H1 (cell line): ENCODE results near the gene TRMT44. TPM values are rescaled to one million over a fixed set of nuclear protein-coding genes. Genes with fewer than 3 reads are reported as not detected.

ENCODE experiments used
- JUND ChIP-seq: IDR thresholded peaks from 2 replicates; pipeline ENCODE4 v1.6.1; 2011; ENCODE audit warnings: mild to moderate bottlenecking, improper control_type of control experiment, low read length
- POLR2AphosphoS5 ChIP-seq: IDR thresholded peaks from 2 replicates; pipeline ENCODE4 v1.6.1; 2011; ENCODE audit warnings: low read depth, low read length
- polyA plus RNA-seq, 7 experiments: library from polyadenylated mRNA; depleted of rRNA in 3 of 7; stranded (reverse) in 5 of 7; unstranded in 2 of 7; fragments of >200 nt in 5 of 7; fragments of 200-250 nt in 2 of 7; gene quantifications; 1 replicate in 5 of 7; 2 replicates in 1 of 7; 4 replicates in 1 of 7; pipeline versions ENCODE4 v1.2.1 to v1.2.3, GENCODE V29; 2011 to 2013; ENCODE audit warnings: missing spikeins in 2 of 7, mixed read lengths in 2 of 7
- total RNA-seq: library from RNA; stranded (reverse); fragmentation: NEBNext Ultra II Directional; extraction: Animal tissue kit (Norgen Biotek cat#: 25700); gene quantifications from 2 replicates; pipeline ENCODE4 v1.2.1, GENCODE V29; 2021

TRMT44 gene
- total and polyA plus RNA-seq, 2 of the 8 experiments (the other 6 are each of a cell fraction or from before 2014, with no cell fraction given) = 8.6 to 23.9 TPM

DNA sequence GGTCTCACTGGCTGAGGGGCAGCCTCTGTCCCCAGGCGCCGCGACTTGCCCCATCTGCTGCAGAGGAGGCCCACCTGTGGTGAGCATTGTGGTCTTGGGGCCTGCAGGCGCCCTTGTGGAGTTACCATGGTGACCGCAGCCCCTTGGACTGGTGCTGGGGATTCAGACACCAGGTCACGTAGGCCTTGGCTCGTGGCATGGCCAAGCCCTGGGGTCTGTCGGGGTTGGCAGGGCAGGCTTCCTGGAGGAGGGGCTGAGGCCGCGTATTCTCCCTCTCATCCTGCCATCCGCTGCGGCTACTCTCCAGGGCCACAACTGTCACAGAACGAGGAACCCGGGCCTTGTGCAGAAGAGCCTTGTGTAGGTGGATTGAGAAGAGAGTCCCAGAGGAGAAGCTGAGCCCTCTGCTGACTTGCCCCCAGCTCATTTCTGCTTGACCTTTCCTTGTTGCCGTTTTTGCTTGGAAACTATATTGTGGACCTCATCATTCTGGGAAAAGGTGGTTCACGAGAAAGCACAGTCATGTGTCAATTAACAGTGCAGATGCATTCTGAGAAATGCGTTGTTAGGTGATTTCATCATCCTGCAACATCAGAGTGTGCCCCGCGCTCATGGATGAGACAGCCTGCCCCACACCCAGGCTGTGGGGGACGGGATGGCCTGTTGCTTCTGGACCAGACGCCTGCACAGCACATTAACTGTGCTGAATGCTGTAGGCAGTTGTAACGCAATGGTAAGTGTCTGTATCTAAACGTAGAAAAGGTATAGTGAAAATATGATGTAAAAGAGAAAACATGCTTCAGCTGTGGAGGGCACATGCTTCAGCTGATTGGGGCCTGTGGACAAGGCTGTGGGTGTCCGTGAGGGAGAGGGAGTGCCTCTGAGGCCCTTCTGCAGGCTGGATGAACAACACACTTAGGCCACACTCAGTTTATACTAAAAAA lies 38.5 kb downstream of the TRMT44 start (continued):
- TF ChIP-seq JUND (no peak), POLR2AphosphoS5 (no peak)
